Heart right ventricle (tissue), 16 donors: ENCODE data around the gene BCAR3. TPM values are rescaled to one million over a fixed set of nuclear protein-coding genes. Genes with fewer than 3 reads are reported as not detected.

ENCODE experiments used
- ATAC-seq, 8 donors: fragments of 200-7000 bp; cut with Tn5 transposase; one replicate each; pipeline ENCODE4 v1.9.1; 2020; ENCODE audit warnings: mild to moderate bottlenecking in 8 of 8, moderate library complexity in 8 of 8, moderate number of reproducible peaks in 1 of 8
- DNase-seq, 2 donors: peaks; one replicate each; pipeline ENCODE4 v3.0.0-alpha.2; 2020
- H3K27ac ChIP-seq, 10 donors: fragments of 200-600 bp; sonication (generic) in 2 of 10; one replicate each; pipeline versions ENCODE4 v1.5.0 to v1.8.0; 2020 to 2022; ENCODE audit warnings: mild to moderate bottlenecking in 3 of 10
- H3K27me3 ChIP-seq, 7 donors: fragments of 200-600 bp; one replicate each; pipeline ENCODE4 v1.8.0; 2021 to 2022; ENCODE audit warnings: mild to moderate bottlenecking in 2 of 7
- H3K36me3 ChIP-seq, 9 donors: fragments of 200-600 bp; sonication (generic) in 1 of 9; one replicate each; pipeline versions ENCODE4 v1.5.0 to v1.8.0; 2020 to 2022; ENCODE audit warnings: mild to moderate bottlenecking in 2 of 9
- H3K4me1 ChIP-seq, 9 donors: fragments of 200-600 bp; sonication (generic) in 1 of 9; one replicate each; pipeline versions ENCODE4 v1.5.0 to v1.8.0; 2020 to 2022; ENCODE audit warnings: mild to moderate bottlenecking in 4 of 9
- H3K4me3 ChIP-seq, 10 donors: fragments of 200-600 bp; sonication (generic) in 2 of 10; one replicate each; pipeline versions ENCODE4 v1.5.0 to v1.8.0; 2020 to 2022; ENCODE audit warnings: mild to moderate bottlenecking in 7 of 10, moderate library complexity in 2 of 10
- H3K9me3 ChIP-seq, 11 donors: fragments of 200-600 bp in 10 of 11; sonication (generic) in 2 of 11; one replicate each; pipeline versions ENCODE4 v1.5.0 to v1.8.0; 2013 to 2022; ENCODE audit warnings: mild to moderate bottlenecking in 2 of 11, control low read depth in 1 of 11, moderate library complexity in 1 of 11
- CTCF ChIP-seq, 9 donors: fragments of 200-600 bp; sonication (generic) in 2 of 9; IDR thresholded peaks; one replicate each; pipeline versions ENCODE4 v1.5.0 to v1.8.0; 2021 to 2022; ENCODE audit warnings: antibody characterized with exemption in 9 of 9, mild to moderate bottlenecking in 5 of 9, moderate library complexity in 1 of 9
- WGBS, 2 donors: extraction: QIAGEN DNeasy Blood & Tissue Kit; methylation state at CpG; one replicate each; pipeline ENCODE4 v1.1.7; 2013; ENCODE audit warnings: inconsistent platforms in 1 of 2; 5-methylcytosine and 5-hydroxymethylcytosine counted together
- intact Hi-C, 10 donors: fragments of 100-400 bp; cut with DNase I; formaldehyde crosslinking; loops; one replicate each; pipeline versions ENCODE4 v1.11.1 to v1.14.2; 2022
- polyA plus RNA-seq, 2 donors: library from polyadenylated mRNA; stranded (reverse); fragments of 200-250 nt; gene quantifications; one replicate each; pipeline ENCODE4 v1.2.3, GENCODE V29; 2013
- total RNA-seq, 10 donors: library from RNA; stranded (reverse); fragmentation: NEBNext Ultra II Directional in 3 of 10; extraction: Animal tissue kit (Norgen Biotek cat#: 25700) in 3 of 10; gene quantifications; one replicate each; pipeline versions ENCODE4 v1.2.1 to v1.2.4, GENCODE V29; 2021 to 2023
- donor health status: Arrhythmogenic right ventricular cardiomyopathy.
- donor health status: ischemic (EF 13 %, LVEDD 7.1; RV severe dilation, severe dysfunction).
- donor health status: healthy with polysubstance abuse.
- donor health status: DM: no; HTN: yes; CAD: no.
- donor health status: DM: no; HTN: no; CAD: no.
- donor health status: ischemic (EF 25% LVEDD 6.9; RV normal size, moderate dysfunction).
- donor health status: ischemic (EF 25% LVEDD 5.7; RV mildly dilated, moderate dysfunction).
- donor health status: healthy.
- donor health status: DM: yes; HTN: yes; CAD: no.
- donor health status: Ischemic cardiomyopathy.
- donor health status: ischemic (EF 35%, LVEDD 5.7; RV mildly dilated, moderate dysfunction).
- donor health status: nonischemic (EF 11% LVEDD 7.7; RV severe dilation, severe dysfunction).
- donor health status: DM: yes; HTN: yes; CAD: no.
- donor health status: PGD.
- donor health status: ischemic (EF 29% LVEDD 5.4; RV normal size, mild dysfunction).
- donor health status: nonischemic (EF 23%, LVEDD 6.1; RV moderate dilation, normal function).

The BCAR3 gene
- total and polyA plus RNA-seq, 12 donors = 6.6 to 36.0 (median 15.9) TPM

GRCh38 chr1:93578911-93579825 lies 102.5 kb downstream of the BCAR3 start:
- intact Hi-C loops = loop anchor here in 2 of 10 donors (5.0 to 10.0 kb wide), 2 partner anchors 33 to 134 kb away; partner anchors contain the start of gene FNBP1L (in 1 of the 2)
- ATAC-seq = no peak
- H3K27ac ChIP-seq = peak overlapping the region in 8 of 10 donors; percentile 25 to 63 (median 44)
- H3K36me3 ChIP-seq = peaks cover 0 to 92% (median 19%) of the 10 kb centered on the region in 9 donors
- TF ChIP-seq CTCF (IDR thresholded peaks at IDR 0.05) = no peak
- H3K27me3 ChIP-seq = no peaks in the 10 kb centered on the region
- H3K9me3 ChIP-seq = no peaks in the 10 kb centered on the region
- WGBS, 2 donors = 91 to 92% methylated on average over 11 of the region's 11 CpGs
- DNase-seq = no peak
- H3K4me1 ChIP-seq = peaks cover 3 to 68% (median 44%) of the 10 kb centered on the region in 9 donors
- H3K4me3 ChIP-seq = no peak overlapping the region

GRCh38 chr1:93578433-93578830 lies 103.2 kb downstream of the BCAR3 start:
- DNase-seq (no peak), ATAC-seq (no peak)
- no peaks in the 10 kb centered on the region for H3K9me3 ChIP-seq
- intact Hi-C loops = loop anchor here in 2 of 10 donors (5.0 to 10.0 kb wide), 2 partner anchors 34 to 134 kb away; partner anchors contain the start of gene FNBP1L (in 1 of the 2)
- no peak overlapping the region for H3K4me3 ChIP-seq
- peaks cover 3 to 69% (median 43%) of the 10 kb centered on the region in 9 donors for H3K4me1 ChIP-seq
- H3K27ac ChIP-seq = peak overlapping the region in 1 of 10 donors; percentile 4
- peaks cover 0 to 91% (median 19%) of the 10 kb centered on the region in 9 donors for H3K36me3 ChIP-seq
- no peak for TF ChIP-seq CTCF (IDR thresholded peaks at IDR 0.05)
- H3K27me3 ChIP-seq = no peaks in the 10 kb centered on the region
- 92 to 93% methylated on average over 6 of the region's 6 CpGs for WGBS, 2 donors

GRCh38 chr1:93577536-93578432 lies 103.9 kb downstream of the BCAR3 start:
- Histone ChIP-seq H3K27ac (peak overlapping the region in 3 of 10 donors; percentile 4 to 35 (median 6)), H3K9me3 (no peaks in the 10 kb centered on the region), H3K36me3 (peaks cover 0 to 91% (median 19%) of the 10 kb centered on the region in 9 donors), H3K4me1 (peaks cover 3 to 68% (median 43%) of the 10 kb centered on the region in 9 donors), H3K4me3 (no peak overlapping the region), H3K27me3 (no peaks in the 10 kb centered on the region)
- DNase-seq (no peak), ATAC-seq (peak in 2 of 8 donors; percentile 2 to 3)
- intact Hi-C loops = loop anchor here in 2 of 10 donors (5.0 to 10.0 kb wide), 2 partner anchors 35 to 133 kb away; partner anchors contain the start of gene FNBP1L (in 1 of the 2)
- WGBS, 2 donors = 83 to 90% methylated on average over 18 of the region's 18 CpGs
- TF ChIP-seq CTCF (IDR thresholded peaks at IDR 0.05) = no peak
